GM23248 (cell line): ENCODE data around the gene SYAP1.

ENCODE experiments used
- EZH2 ChIP-seq: fragments of 200-600 bp; sonication (generic); IDR thresholded peaks from 2 replicates; pipeline ENCODE4 v1.6.1; 2018; ENCODE audit warnings: antibody characterized with exemption, mild to moderate bottlenecking; ENCODE audit not compliant: insufficient read depth, poor library complexity, severe bottlenecking
- EZH2phosphoT487 ChIP-seq: fragments of 200-600 bp; sonication (generic); IDR thresholded peaks from 2 replicates; pipeline ENCODE4 v1.6.1; 2018; ENCODE audit warnings: antibody characterized with exemption, moderate library complexity, mild to moderate bottlenecking, low read depth; ENCODE audit not compliant: insufficient read depth

GRCh38 chrX:16786791-16787735 is 67.7 kb downstream of the SYAP1 start:
- TF ChIP-seq EZH2phosphoT487 (no peak), EZH2 (no peak)
